Measurements from ENCODE around the gene UHRF1.
"Not testable (repeated sequence)": the region's sequence is repeated elsewhere in the genome, so short reads cannot be mapped to it uniquely, and the experiment has no call there.

UHRF1 gene

DNA sequence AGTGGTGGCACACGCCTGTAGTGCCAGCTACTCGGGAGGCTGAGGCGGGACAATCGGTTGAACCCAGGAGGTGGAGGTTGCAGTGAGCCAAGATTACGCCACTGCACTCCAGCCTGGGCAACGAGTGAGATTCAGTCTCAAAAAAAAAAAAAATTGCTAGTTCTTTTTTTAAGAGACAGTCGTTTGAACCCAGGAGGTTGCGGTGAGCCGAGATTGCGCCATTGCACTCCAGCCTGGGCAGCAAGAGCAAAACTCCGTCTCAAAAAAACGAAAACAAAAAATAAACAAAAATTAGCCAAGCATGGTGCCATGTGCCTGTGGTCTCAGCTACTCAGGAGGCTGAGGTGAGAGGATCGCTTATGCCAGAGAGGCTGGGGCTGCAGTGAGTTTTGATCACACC, 8.4 kb upstream of the UHRF1 start:
- FAIRE-seq, result not testable (repeated sequence)

- FAIRE-seq, result no peak
Measured at GRCh38 chr19:4902796-4903195, 6.5 kb upstream of the UHRF1 start, which contains the start of gene ARRDC5. TSS of gene ARRDC5 (minus strand) at chr19:4902896. CDS start at chr19:4902825, 71 bp downstream.

- FAIRE-seq, result no peak
Measured at GRCh38 chr19:4904481-4904880, 4.8 kb upstream of the UHRF1 start.

DNA sequence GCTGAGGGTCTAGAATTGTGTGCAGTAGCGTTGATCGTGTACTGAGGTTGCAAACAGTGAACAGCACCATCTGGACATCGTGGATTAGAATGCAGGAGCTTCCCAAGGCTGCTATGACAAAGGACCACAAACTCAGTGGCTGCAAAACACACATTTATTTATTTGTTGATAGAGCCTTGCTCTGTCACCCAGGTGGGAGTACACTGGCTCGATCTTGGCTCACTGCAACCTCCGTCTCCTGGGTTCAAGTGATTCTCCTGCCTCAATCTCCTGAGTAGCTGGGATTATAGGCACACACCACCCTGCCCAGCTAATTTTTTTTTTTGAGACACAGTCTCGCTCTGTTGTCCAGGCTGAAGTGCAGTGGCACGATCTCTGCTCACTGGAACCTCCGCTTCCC, 2.3 kb upstream of the UHRF1 start:
- FAIRE-seq, result no peak

DNA sequence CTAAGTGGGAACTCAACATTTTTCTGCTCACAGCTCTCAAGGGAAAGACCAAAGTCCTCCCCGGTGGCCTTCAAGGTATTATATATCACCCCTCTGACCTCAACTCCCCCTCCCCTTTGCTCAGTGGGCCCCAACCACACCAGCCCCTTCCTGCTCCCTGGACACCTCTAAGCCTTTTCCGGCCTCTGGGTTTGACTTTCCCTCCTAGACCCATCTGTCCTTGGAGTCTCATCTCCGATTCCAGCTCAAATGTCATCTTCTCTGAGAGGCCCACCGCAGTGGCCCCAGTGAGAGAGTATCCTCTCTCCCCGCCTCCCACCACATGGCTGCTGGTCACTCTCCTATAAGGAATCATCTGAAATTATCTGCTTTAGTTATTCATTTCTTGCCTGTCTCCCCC, 941 bp upstream of the UHRF1 start:
- FAIRE-seq, result no peak

DNA sequence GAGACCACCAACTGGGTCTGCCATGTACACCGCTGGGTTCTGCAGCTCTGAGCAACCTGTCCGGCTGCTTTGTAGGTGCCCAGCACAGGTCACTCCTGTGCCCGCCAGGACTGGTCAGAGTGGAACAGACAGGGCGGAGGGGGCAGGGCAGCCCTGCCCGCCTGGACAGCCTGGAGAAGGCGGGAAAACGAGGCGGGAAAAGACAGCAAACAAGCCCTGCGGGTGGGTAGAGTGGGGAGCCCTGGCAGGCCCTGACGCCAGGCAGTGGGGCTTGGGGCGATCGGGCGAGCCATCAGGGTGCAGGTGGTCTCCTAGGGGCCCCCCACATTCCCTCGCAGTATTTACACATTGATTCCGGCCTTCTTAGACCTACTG, 533 bp upstream of the UHRF1 start:
- no peak for FAIRE-seq

- no peak for FAIRE-seq
Measured at GRCh38 chr19:4909897-4910593, 744 bp downstream of the UHRF1 start.

DNA sequence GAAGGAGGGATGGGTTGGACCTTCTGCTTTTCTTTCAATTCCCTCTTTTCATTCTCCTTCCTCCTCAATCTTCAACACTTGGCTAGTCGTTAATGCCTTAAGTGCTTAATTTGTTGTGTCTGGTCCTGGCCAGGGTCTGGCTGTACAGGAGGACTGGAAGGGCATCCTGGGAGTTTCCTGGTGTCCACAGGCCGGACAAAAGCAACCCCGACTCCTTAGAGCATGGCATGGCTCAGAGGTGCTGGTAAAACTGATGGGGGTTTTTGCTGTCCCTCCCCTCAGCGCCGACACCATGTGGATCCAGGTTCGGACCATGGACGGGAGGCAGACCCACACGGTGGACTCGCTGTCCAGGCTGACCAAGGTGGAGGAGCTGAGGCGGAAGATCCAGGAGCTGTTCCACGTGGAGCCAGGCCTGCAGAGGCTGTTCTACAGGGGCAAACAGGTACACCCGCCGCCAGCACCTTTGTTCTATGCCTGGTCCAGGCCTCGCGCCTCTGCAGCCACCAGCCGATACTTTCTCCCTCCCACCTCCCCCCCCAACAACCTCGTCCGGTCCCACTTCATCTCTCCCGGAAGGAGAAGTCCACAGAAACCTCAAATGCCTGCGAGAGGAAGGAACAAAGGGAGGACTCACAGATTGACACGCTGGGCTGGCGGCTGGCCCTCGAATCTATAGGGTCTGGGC, 1.4 kb downstream of the UHRF1 start:
- FAIRE-seq, result no peak

GRCh38 chr19:4911314-4911713, 2.0 kb downstream of the UHRF1 start:
- FAIRE-seq, result no peak

GRCh38 chr19:4911786-4912672, 2.7 kb downstream of the UHRF1 start:
- FAIRE-seq, result no peak

GRCh38 chr19:4913996-4914735, 4.9 kb downstream of the UHRF1 start:
- no peak for FAIRE-seq

DNA sequence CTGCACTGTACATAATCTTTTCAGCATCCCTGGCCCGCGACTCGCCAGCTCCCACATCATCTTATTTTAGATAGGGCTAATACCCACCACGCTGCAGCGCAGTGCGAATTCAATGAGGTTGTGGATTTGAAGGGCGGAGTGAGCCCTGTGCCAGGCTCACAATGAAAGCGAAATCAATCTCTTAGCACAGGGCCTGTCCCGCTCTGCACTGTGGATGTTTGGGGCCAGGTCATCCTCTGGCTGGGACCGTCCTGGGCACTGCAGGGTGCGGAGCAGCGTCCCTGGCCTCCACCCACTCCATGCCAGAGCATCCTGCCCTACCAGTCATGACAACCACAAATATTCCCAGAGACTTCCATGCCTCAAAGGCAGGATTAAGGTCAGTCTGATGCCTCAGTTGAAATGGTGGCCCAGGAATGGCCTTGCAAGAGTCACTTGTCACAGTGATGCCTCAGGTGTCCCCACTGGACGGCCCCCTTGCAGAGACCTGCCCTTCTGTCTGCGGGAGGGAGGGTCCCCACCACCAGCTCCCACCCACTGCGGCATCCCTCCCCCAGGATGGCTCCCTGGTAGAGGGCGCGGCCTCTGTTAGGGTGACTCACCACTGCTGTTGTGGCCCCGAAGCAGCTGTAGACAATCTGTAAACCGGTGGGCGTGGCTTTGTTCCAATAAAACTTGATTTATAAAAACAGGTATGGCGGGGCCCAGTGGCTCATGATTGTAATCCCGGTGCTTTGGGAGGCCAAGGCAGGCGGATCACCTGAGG, 5.6 kb downstream of the UHRF1 start:
- no peak for FAIRE-seq

- FAIRE-seq, result no peak
Measured at GRCh38 chr19:4916292-4917082, 7.2 kb downstream of the UHRF1 start.

GRCh38 chr19:4922530-4923275, 13.4 kb downstream of the UHRF1 start:
- no peak for FAIRE-seq

GRCh38 chr19:4923276-4923747, 14.0 kb downstream of the UHRF1 start:
- FAIRE-seq, result no peak

DNA sequence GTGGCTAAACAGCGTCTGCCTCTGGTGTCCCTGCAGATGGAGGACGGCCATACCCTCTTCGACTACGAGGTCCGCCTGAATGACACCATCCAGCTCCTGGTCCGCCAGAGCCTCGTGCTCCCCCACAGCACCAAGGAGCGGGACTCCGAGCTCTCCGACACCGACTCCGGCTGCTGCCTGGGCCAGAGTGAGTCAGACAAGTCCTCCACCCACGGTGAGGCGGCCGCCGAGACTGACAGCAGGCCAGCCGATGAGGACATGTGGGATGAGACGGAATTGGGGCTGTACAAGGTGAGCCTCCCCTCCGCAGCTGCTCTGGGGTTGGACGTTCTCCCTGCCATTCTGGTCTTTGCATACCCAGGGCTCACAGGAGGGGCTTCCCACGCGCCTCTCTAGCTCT, 19.9 kb downstream of the UHRF1 start:
- FAIRE-seq, result no peak

DNA sequence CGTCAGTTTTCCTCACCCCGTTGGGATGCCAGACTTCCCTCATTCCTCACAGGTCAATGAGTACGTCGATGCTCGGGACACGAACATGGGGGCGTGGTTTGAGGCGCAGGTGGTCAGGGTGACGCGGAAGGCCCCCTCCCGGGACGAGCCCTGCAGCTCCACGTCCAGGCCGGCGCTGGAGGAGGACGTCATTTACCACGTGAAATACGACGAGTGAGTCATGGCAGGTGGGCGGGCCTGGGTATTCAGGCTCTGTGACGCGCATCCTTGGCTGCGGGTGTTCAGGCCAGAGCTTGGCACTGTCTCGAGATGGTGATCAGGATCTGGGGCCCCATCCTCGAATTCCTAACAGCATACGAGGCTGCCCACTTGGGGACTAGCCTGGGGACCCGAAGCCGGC, 21.4 kb downstream of the UHRF1 start:
- no peak for FAIRE-seq

DNA sequence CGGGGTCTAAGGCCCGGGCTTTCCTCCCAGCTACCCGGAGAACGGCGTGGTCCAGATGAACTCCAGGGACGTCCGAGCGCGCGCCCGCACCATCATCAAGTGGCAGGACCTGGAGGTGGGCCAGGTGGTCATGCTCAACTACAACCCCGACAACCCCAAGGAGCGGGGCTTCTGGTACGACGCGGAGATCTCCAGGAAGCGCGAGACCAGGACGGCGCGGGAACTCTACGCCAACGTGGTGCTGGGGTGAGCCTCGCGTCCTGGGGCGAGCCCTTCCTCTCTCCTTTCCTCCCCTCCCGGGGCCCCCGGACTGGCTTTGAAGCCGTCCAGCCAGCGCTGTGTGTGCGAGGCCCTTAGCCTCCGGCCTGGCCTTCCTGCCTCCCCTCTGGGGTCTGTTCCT, 23.4 kb downstream of the UHRF1 start:
- FAIRE-seq, result no peak

GRCh38 chr19:4933528-4933927, 24.2 kb downstream of the UHRF1 start:
- FAIRE-seq, result no peak

GRCh38 chr19:4935444-4935843, 26.1 kb downstream of the UHRF1 start:
- no peak for FAIRE-seq
